Inflammatory macrophage (primary cell): ENCODE results near the gene SCML1.
"Not testable (repeated sequence)": the region's sequence is repeated elsewhere in the genome, so short reads cannot be mapped to it uniquely, and the experiment has no call there.

ENCODE experiments used
- DNase-seq, 2 donors: peaks; one replicate each; pipeline ENCODE4 v3.0.0-alpha.2; 2020 to 2022

The SCML1 gene

GRCh38 chrX:17740137-17741122 lies 3.1 kb downstream of the SCML1 start:
- DNase-seq: no peak

GRCh38 chrX:17741123-17741511 lies 3.8 kb downstream of the SCML1 start:
- no peak for DNase-seq

GRCh38 chrX:17743913-17744312 lies 6.6 kb downstream of the SCML1 start:
- DNase-seq: no peak

GRCh38 chrX:17744896-17745523 lies 7.7 kb downstream of the SCML1 start:
- DNase-seq: no peak

- DNase-seq: no peak
Observed at GRCh38 chrX:17747692-17748091, 10.4 kb downstream of the SCML1 start.

- no peak for DNase-seq
Observed at GRCh38 chrX:17748684-17749083, 11.4 kb downstream of the SCML1 start.

- DNase-seq: no peak
Observed at GRCh38 chrX:17750436-17750835, 13.1 kb downstream of the SCML1 start.

GRCh38 chrX:17758382-17758781 lies 21.1 kb downstream of the SCML1 start:
- no peak for DNase-seq

- no peak for DNase-seq
Observed at GRCh38 chrX:17759990-17760389, 22.7 kb downstream of the SCML1 start.

- no peak for DNase-seq
Observed at GRCh38 chrX:17767734-17768133, 30.4 kb downstream of the SCML1 start.

- no peak for DNase-seq
Observed at GRCh38 chrX:17768997-17769396, 31.7 kb downstream of the SCML1 start.

GRCh38 chrX:17769701-17770269 lies 32.5 kb downstream of the SCML1 start:
- DNase-seq: no peak

- no peak for DNase-seq
Observed at GRCh38 chrX:17773221-17773876, 36.1 kb downstream of the SCML1 start.

- no peak for DNase-seq
Observed at GRCh38 chrX:17774053-17774452, 36.8 kb downstream of the SCML1 start.

- no peak for DNase-seq
Observed at GRCh38 chrX:17778997-17779396, 41.7 kb downstream of the SCML1 start.

- no peak for DNase-seq
Observed at GRCh38 chrX:17779434-17779833, 42.1 kb downstream of the SCML1 start.

- DNase-seq: not testable (repeated sequence)
Observed at GRCh38 chrX:17786554-17787347, 49.5 kb downstream of the SCML1 start.

GRCh38 chrX:17787557-17787956 lies 50.3 kb downstream of the SCML1 start:
- no peak for DNase-seq

- DNase-seq: peak; percentile 22 to 30
Observed at GRCh38 chrX:17788439-17788838, 51.1 kb downstream of the SCML1 start.

GRCh38 chrX:17788956-17789562 lies 51.8 kb downstream of the SCML1 start:
- no peak for DNase-seq

- DNase-seq: no peak
Observed at GRCh38 chrX:17792826-17793225, 55.5 kb downstream of the SCML1 start.

GRCh38 chrX:17798921-17799320 lies 61.6 kb downstream of the SCML1 start:
- DNase-seq: peak in 1 of 2 donors; percentile 11
